GM21717 (cell line): Measurements from ENCODE around the gene GLP2R.

ENCODE experiments used
- ATAC-seq: cut with Tn5 transposase; IDR thresholded peaks from one replicate; pipeline ENCODE4 v1.9.1; 2021; ENCODE audit warnings: mild to moderate bottlenecking, moderate library complexity; ENCODE audit not compliant: unreplicated experiment

Gene GLP2R

GRCh38 chr17:9845306-9845705, 19.6 kb downstream of the GLP2R start:
- no peak for ATAC-seq

- no peak for ATAC-seq
Measured at GRCh38 chr17:9850151-9850550, 24.4 kb downstream of the GLP2R start.

GRCh38 chr17:9854255-9854654, 28.5 kb downstream of the GLP2R start:
- ATAC-seq, result no peak

GRCh38 chr17:9855036-9855435, 29.3 kb downstream of the GLP2R start:
- no peak for ATAC-seq

GRCh38 chr17:9859781-9860180, 34.1 kb downstream of the GLP2R start:
- no peak for ATAC-seq

- ATAC-seq, result no peak
Measured at GRCh38 chr17:9860851-9861250, 35.1 kb downstream of the GLP2R start.

- ATAC-seq, result no peak
Measured at GRCh38 chr17:9862220-9862619, 36.5 kb downstream of the GLP2R start.

- ATAC-seq, result no peak
Measured at GRCh38 chr17:9862949-9863348, 37.2 kb downstream of the GLP2R start.

GRCh38 chr17:9865586-9865985, 39.9 kb downstream of the GLP2R start:
- ATAC-seq, result no peak

- no peak for ATAC-seq
Measured at GRCh38 chr17:9868552-9868951, 42.8 kb downstream of the GLP2R start.

GRCh38 chr17:9872852-9873251, 47.1 kb downstream of the GLP2R start:
- no peak for ATAC-seq

- ATAC-seq, result no peak
Measured at GRCh38 chr17:9874722-9875121, 49.0 kb downstream of the GLP2R start.

GRCh38 chr17:9875441-9875840, 49.7 kb downstream of the GLP2R start:
- ATAC-seq, result no peak

- ATAC-seq, result no peak
Measured at GRCh38 chr17:9878356-9878755, 52.6 kb downstream of the GLP2R start.

GRCh38 chr17:9878786-9879525, 53.2 kb downstream of the GLP2R start:
- ATAC-seq, result no peak

GRCh38 chr17:9880582-9880999, 54.9 kb downstream of the GLP2R start:
- no peak for ATAC-seq

- ATAC-seq, result no peak
Measured at GRCh38 chr17:9883451-9883850, 57.7 kb downstream of the GLP2R start.

GRCh38 chr17:9886141-9886930, 60.6 kb downstream of the GLP2R start:
- no peak for ATAC-seq

- no peak for ATAC-seq
Measured at GRCh38 chr17:9887508-9887907, 61.8 kb downstream of the GLP2R start.

GRCh38 chr17:9890124-9890523, 64.4 kb downstream of the GLP2R start:
- no peak for ATAC-seq

- no peak for ATAC-seq
Measured at GRCh38 chr17:9893411-9894012, 67.8 kb downstream of the GLP2R start.

- no peak for ATAC-seq
Measured at GRCh38 chr17:9894231-9894630, 68.5 kb downstream of the GLP2R start.
